ENCODE results near the gene PTPRG. TPM values are rescaled to one million over a fixed set of nuclear protein-coding genes. Genes with fewer than 3 reads are reported as not detected.

Gene PTPRG
- polyA plus RNA-seq, 10 donors = 25.7 to 37.0 (median 33.0) TPM

GRCh38 chr3:62098646-62099365 lies 537.4 kb downstream of the PTPRG start:
- no peak for DNase-seq

GRCh38 chr3:62100282-62100989 lies 539.1 kb downstream of the PTPRG start:
- peak in 1 of 3 donors; percentile 73 for DNase-seq

- peak in 1 of 3 donors; percentile 47 for DNase-seq
Measured at GRCh38 chr3:62101488-62101887, 540.1 kb downstream of the PTPRG start.

GRCh38 chr3:62103531-62103930 lies 542.2 kb downstream of the PTPRG start:
- no peak for DNase-seq

GRCh38 chr3:62109534-62109933 lies 548.2 kb downstream of the PTPRG start:
- DNase-seq = peak in 1 of 3 donors; percentile 82

GRCh38 chr3:62110443-62111225 lies 549.3 kb downstream of the PTPRG start:
- DNase-seq = no peak

- no peak for DNase-seq
Measured at GRCh38 chr3:62113092-62113491, 551.7 kb downstream of the PTPRG start.

GRCh38 chr3:62114763-62115162 lies 553.4 kb downstream of the PTPRG start:
- no peak for DNase-seq

- no peak for DNase-seq
Measured at GRCh38 chr3:62117903-62118548, 556.7 kb downstream of the PTPRG start.

- DNase-seq = no peak
Measured at GRCh38 chr3:62119139-62119538, 557.8 kb downstream of the PTPRG start.

- no peak for DNase-seq
Measured at GRCh38 chr3:62122819-62123218, 561.4 kb downstream of the PTPRG start.

GRCh38 chr3:62125380-62125779 lies 564.0 kb downstream of the PTPRG start:
- no peak for DNase-seq

GRCh38 chr3:62127116-62127515 lies 565.7 kb downstream of the PTPRG start:
- no peak for DNase-seq

- no peak for DNase-seq
Measured at GRCh38 chr3:62128051-62128450, 566.7 kb downstream of the PTPRG start.

- DNase-seq = no peak
Measured at GRCh38 chr3:62128681-62129080, 567.3 kb downstream of the PTPRG start.

- no peak for DNase-seq
Measured at GRCh38 chr3:62131050-62131449, 569.7 kb downstream of the PTPRG start.

- DNase-seq = peak in 1 of 3 donors; percentile 45
Measured at GRCh38 chr3:62131620-62132019, 570.2 kb downstream of the PTPRG start.

- peak in 1 of 3 donors; percentile 45 for DNase-seq
Measured at GRCh38 chr3:62132027-62132602, 570.7 kb downstream of the PTPRG start.

- no peak for DNase-seq
Measured at GRCh38 chr3:62133015-62133414, 571.6 kb downstream of the PTPRG start.

- DNase-seq = peak; percentile 42 to 64 (median 59)
Measured at GRCh38 chr3:62134061-62134496, 572.7 kb downstream of the PTPRG start.

- peak; percentile 36 to 47 (median 43) for DNase-seq
Measured at GRCh38 chr3:62135741-62136140, 574.4 kb downstream of the PTPRG start.
